H1 (cell line): Measurements from ENCODE around the gene TIAM2. TPM values are rescaled to one million over a fixed set of nuclear protein-coding genes. Genes with fewer than 3 reads are reported as not detected.
A peak's percentile ranks its signal among the peaks of the same experiment; 100 is the strongest.

Source experiments
- CTCF ChIA-PET: fragments of 300-600 bp; sonication (Branson Sonifier 250); formaldehyde crosslinking; loops from one replicate; lab custom pipeline; 2021; ENCODE audit not compliant: partially characterized antibody; lab: Charles Lee
- POLR2A ChIA-PET: fragments of 300-600 bp; sonication (Branson Sonifier 250); formaldehyde crosslinking; loops from one replicate; lab custom pipeline; 2021; ENCODE audit warnings: inconsistent platforms; ENCODE audit not compliant: partially characterized antibody; lab: Charles Lee
- DNase-seq, 2 experiments: peaks; one replicate each; pipeline versions ENCODE4 v3.0.0 to v3.0.0-alpha.2; 2010 to 2022; ENCODE audit warnings: low spot score in 2 of 2, low read depth in 1 of 2, mixed read lengths in 1 of 2
- FAIRE-seq: peaks from 2 replicates; lab custom pipeline; 2011; peaks lifted over from hg19 to GRCh38; lab: Jason Lieb, UNC
- H2AFZ ChIP-seq: 2 replicates; pipeline ENCODE4 v1.8.1; 2012; ENCODE audit warnings: low read length, inconsistent platforms
- H2AK5ac ChIP-seq: 2 replicates; pipeline ENCODE4 v1.6.1; 2013; ENCODE audit warnings: low read depth, low read length
- H2BK120ac ChIP-seq: replicated peaks from 2 replicates; pipeline ENCODE3; 2013; ENCODE audit warnings: low read depth, low read length, inconsistent platforms
- H2BK12ac ChIP-seq: 2 replicates; pipeline ENCODE4 v1.6.1; 2013; ENCODE audit warnings: low read depth, low read length
- H2BK15ac ChIP-seq: 2 replicates; pipeline ENCODE4 v1.6.1; 2013; ENCODE audit warnings: low read length
- H2BK20ac ChIP-seq: 2 replicates; pipeline ENCODE4 v1.6.1; 2013; ENCODE audit warnings: low read length
- H2BK5ac ChIP-seq: 2 replicates; pipeline ENCODE4 v1.6.1; 2013; ENCODE audit warnings: low read depth, low read length
- H3K14ac ChIP-seq: 2 replicates; pipeline ENCODE4 v1.6.1; 2013; ENCODE audit warnings: inconsistent platforms; ENCODE audit not compliant: insufficient read length
- H3K18ac ChIP-seq: 2 replicates; pipeline ENCODE4 v1.6.1; 2013; ENCODE audit warnings: low read length; ENCODE audit errors: extremely low read depth
- H3K23ac ChIP-seq: 2 replicates; pipeline ENCODE4 v1.6.1; 2013; ENCODE audit warnings: inconsistent platforms; ENCODE audit not compliant: insufficient read length
- H3K23me2 ChIP-seq: 2 replicates; pipeline ENCODE4 v1.6.1; 2013; ENCODE audit warnings: low read depth, low read length
- H3K27ac ChIP-seq: 2 replicates; pipeline ENCODE4 v1.6.1; 2011; ENCODE audit warnings: low read depth, low read length, inconsistent platforms
- H3K27me3 ChIP-seq, 4 experiments: replicated peaks in 1 of 4; 1 replicate in 1 of 4; 2 replicates in 3 of 4; pipeline versions ENCODE4 v1.6.1 to v1.8.1; 2011 to 2013; ENCODE audit warnings: low read length in 3 of 4, mild to moderate bottlenecking in 3 of 4, inconsistent platforms in 2 of 4, mixed read lengths in 2 of 4, moderate library complexity in 1 of 4; ENCODE audit not compliant: control insufficient read depth in 3 of 4, insufficient read depth in 3 of 4; ENCODE audit errors: extremely low read depth in 1 of 4
- H3K36me3 ChIP-seq, 4 experiments: 2 replicates each; pipeline versions ENCODE4 v1.6.1 to v1.8.1; 2011 to 2013; ENCODE audit warnings: mild to moderate bottlenecking in 4 of 4, low read length in 3 of 4, moderate library complexity in 2 of 4, control low read depth in 1 of 4, inconsistent platforms in 1 of 4; ENCODE audit not compliant: insufficient read depth in 4 of 4, control insufficient read depth in 2 of 4
- H3K4ac ChIP-seq: replicated peaks from 2 replicates; pipeline ENCODE3; 2013; ENCODE audit warnings: low read length, low read depth, mixed read lengths, inconsistent platforms; ENCODE audit not compliant: insufficient read length
- H3K4me1 ChIP-seq, 4 experiments: replicated peaks in 1 of 4; 1 replicate in 1 of 4; 2 replicates in 3 of 4; pipeline versions ENCODE4 v1.6.1 to v1.8.1; 2011 to 2013; ENCODE audit warnings: low read length in 3 of 4, inconsistent platforms in 2 of 4, mixed read lengths in 1 of 4; ENCODE audit not compliant: insufficient read depth in 4 of 4, control insufficient read depth in 3 of 4
- H3K4me2 ChIP-seq, 2 experiments: 2 replicates each; pipeline versions ENCODE4 v1.6.1 to v1.8.1; 2011 to 2013; ENCODE audit warnings: low read depth in 2 of 2, low read length in 2 of 2, control low read depth in 1 of 2, inconsistent platforms in 1 of 2, mild to moderate bottlenecking in 1 of 2; ENCODE audit not compliant: insufficient read depth in 1 of 2
- H3K4me3 ChIP-seq, 4 experiments: fragments of 200-600, 300-600 bp in 1 of 4; sonication (generic), shearing (Covaris generic), sonication (Bioruptor Twin) in 1 of 4; 2 replicates each; pipeline versions ENCODE4 v1.5.1 to v1.8.1; 2011 to 2016; ENCODE audit warnings: low read length in 4 of 4, low read depth in 3 of 4, control low read depth in 2 of 4, inconsistent platforms in 2 of 4, mild to moderate bottlenecking in 2 of 4, mixed read lengths in 1 of 4, moderate library complexity in 1 of 4; ENCODE audit not compliant: insufficient read depth in 2 of 4; ENCODE audit errors: extremely low read depth in 1 of 4
- H3K56ac ChIP-seq: replicated peaks from 2 replicates; pipeline ENCODE3; 2013; ENCODE audit warnings: low read depth, mild to moderate bottlenecking, mixed read lengths, low read length, inconsistent platforms; ENCODE audit not compliant: insufficient read length
- H3K79me1 ChIP-seq: 2 replicates; pipeline ENCODE4 v1.6.1; 2013; ENCODE audit warnings: low read depth, low read length, control low read depth
- H3K79me2 ChIP-seq, 2 experiments: 2 replicates each; pipeline versions ENCODE4 v1.6.1 to v1.8.1; 2012 to 2013; ENCODE audit warnings: low read length in 2 of 2, mild to moderate bottlenecking in 2 of 2, inconsistent platforms in 1 of 2; ENCODE audit not compliant: insufficient read depth in 2 of 2, control insufficient read depth in 1 of 2
- H3K9ac ChIP-seq, 4 experiments: replicated peaks in 1 of 4; 1 replicate in 1 of 4; 2 replicates in 3 of 4; pipeline versions ENCODE4 v1.6.1 to v1.8.1; 2011 to 2013; ENCODE audit warnings: low read depth in 3 of 4, low read length in 3 of 4, control low read depth in 2 of 4, mild to moderate bottlenecking in 2 of 4, moderate library complexity in 2 of 4, inconsistent platforms in 1 of 4; ENCODE audit errors: extremely low read depth in 1 of 4
- H3K9me3 ChIP-seq, 2 experiments: 2 replicates each; pipeline versions ENCODE4 v1.6.1 to v1.8.1; 2012 to 2013; ENCODE audit warnings: mild to moderate bottlenecking in 2 of 2, moderate library complexity in 2 of 2, control low read depth in 1 of 2, inconsistent platforms in 1 of 2, low read depth in 1 of 2, low read length in 1 of 2, mixed read lengths in 1 of 2; ENCODE audit not compliant: insufficient read depth in 2 of 2
- H4K20me1 ChIP-seq, 2 experiments: replicated peaks in 1 of 2; 2 replicates each; pipeline versions ENCODE3 to v1.8.1; 2011 to 2013; ENCODE audit warnings: inconsistent platforms in 2 of 2, low read length in 2 of 2, mild to moderate bottlenecking in 1 of 2; ENCODE audit not compliant: insufficient read depth in 2 of 2, control insufficient read depth in 1 of 2
- H4K5ac ChIP-seq: 2 replicates; pipeline ENCODE4 v1.6.1; 2013; ENCODE audit warnings: low read length, low read depth, mixed read lengths, inconsistent platforms; ENCODE audit not compliant: insufficient read length
- H4K8ac ChIP-seq: 2 replicates; pipeline ENCODE4 v1.8.0; 2013; ENCODE audit warnings: mild to moderate bottlenecking, moderate library complexity, low read length, inconsistent platforms; ENCODE audit not compliant: insufficient read depth; ENCODE audit errors: extremely low read depth
- H4K91ac ChIP-seq: replicated peaks from 2 replicates; pipeline ENCODE3; 2013; ENCODE audit warnings: low read length, mixed read lengths, inconsistent platforms; ENCODE audit not compliant: insufficient read length
- CHD2 ChIP-seq: IDR thresholded peaks from 2 replicates; pipeline ENCODE4 v1.6.1; 2012; ENCODE audit warnings: low read length, improper control_type of control experiment
- GTF2F1 ChIP-seq: IDR thresholded peaks from 2 replicates; pipeline ENCODE4 v1.6.1; 2012; ENCODE audit warnings: low read depth, low read length, improper control_type of control experiment, borderline replicate concordance
- HDAC2 ChIP-seq, 2 experiments: fragments of 300-600 bp in 1 of 2; sonication (generic) in 1 of 2; IDR thresholded peaks; 2 replicates each; pipeline ENCODE4 v1.6.1; 2011 to 2012; ENCODE audit warnings: low read depth in 2 of 2, low read length in 2 of 2, mild to moderate bottlenecking in 2 of 2, moderate library complexity in 2 of 2, borderline replicate concordance in 1 of 2, inconsistent platforms in 1 of 2
- KDM4A ChIP-seq: IDR thresholded peaks from one replicate; pipeline ENCODE4 v1.7.1; 2012; ENCODE audit warnings: low read depth, mild to moderate bottlenecking, moderate library complexity, low read length, inconsistent platforms; ENCODE audit not compliant: severe bottlenecking
- POLR2AphosphoS5 ChIP-seq: IDR thresholded peaks from 2 replicates; pipeline ENCODE4 v1.6.1; 2011; ENCODE audit warnings: low read depth, low read length
- RAD21 ChIP-seq, 2 experiments: IDR thresholded peaks in 1 of 2; conservative IDR thresholded peaks in 1 of 2; 2 replicates each; pipeline ENCODE4 v1.6.1; 2011; ENCODE audit warnings: low read depth in 2 of 2, low read length in 2 of 2, improper control_type of control experiment in 1 of 2, inconsistent platforms in 1 of 2, mild to moderate bottlenecking in 1 of 2, moderate library complexity in 1 of 2
- TCF12 ChIP-seq: IDR thresholded peaks from 2 replicates; pipeline ENCODE4 v1.6.1; 2011; ENCODE audit warnings: low read depth, mild to moderate bottlenecking, low read length
- whole genome bisulfite sequencing, 2 experiments: shearing (Covaris generic) in 1 of 2; methylation state at CpG; one replicate each; pipeline versions ENCODE4 v1.1.6 to v1.1.7; 2013 to 2015; ENCODE audit warnings: low lambda C conversion rate in 2 of 2, mixed read lengths in 2 of 2, inconsistent platforms in 1 of 2, low coverage in 1 of 2, missing lambda C conversion rate in 1 of 2; ENCODE audit not compliant: insufficient replicate concordance in 2 of 2, insufficient coverage in 1 of 2, insufficient read length in 1 of 2; ENCODE audit errors: extremely low coverage in 1 of 2, missing lambda C conversion rate in 1 of 2; 5-methylcytosine and 5-hydroxymethylcytosine counted together
- long read RNA-seq, 2 experiments: library from RNA in 1 of 2; library from capped mRNA in 1 of 2; stranded (forward); transcript quantifications; one replicate each; pipeline ENCODE4 v2.0.0, GENCODE V29; 2021; ENCODE audit warnings: inconsistent platforms in 1 of 2
- polyA minus RNA-seq, 3 experiments: library from RNA; depleted of rRNA, polyadenylated mRNA; stranded (reverse); fragments of >200 nt; gene quantifications; 1 replicate in 2 of 3; 2 replicates in 1 of 3; pipeline ENCODE4 v1.2.3, GENCODE V29; 2011
- polyA plus RNA-seq, 7 experiments: library from polyadenylated mRNA; depleted of rRNA in 3 of 7; stranded (reverse) in 5 of 7; unstranded in 2 of 7; fragments of >200 nt in 5 of 7; fragments of 200-250 nt in 2 of 7; gene quantifications; 1 replicate in 5 of 7; 2 replicates in 1 of 7; 4 replicates in 1 of 7; pipeline versions ENCODE4 v1.2.1 to v1.2.3, GENCODE V29; 2011 to 2013; ENCODE audit warnings: missing spikeins in 2 of 7, mixed read lengths in 2 of 7
- total RNA-seq: library from RNA; stranded (reverse); fragmentation: NEBNext Ultra II Directional; extraction: Animal tissue kit (Norgen Biotek cat#: 25700); gene quantifications from 2 replicates; pipeline ENCODE4 v1.2.1, GENCODE V29; 2021

TIAM2 gene
- total RNA-seq = 22.2 and 23.9 TPM in 2 replicates
- polyA plus RNA-seq (2011; rRNA removed) = 7.4 and 13.8 TPM in 2 replicates
- 10.4 TPM for polyA plus RNA-seq (2011; cell fraction: cytosol; rRNA removed)
- polyA plus RNA-seq (2011; cell fraction: nucleus; rRNA removed) = 27.4 TPM
- 10.0 to 18.2 TPM (median 12.7 TPM) in 4 replicates for polyA plus RNA-seq (2012, experiment 1 of 2)
- polyA plus RNA-seq (2012, experiment 2 of 2) = 1.7 TPM
- polyA plus RNA-seq (2013, experiment 1 of 2) = 15.1 TPM
- polyA plus RNA-seq (2013, experiment 2 of 2) = 12.6 TPM
- polyA minus RNA-seq (2011; rRNA and poly(A)+ RNA removed) = 43.9 and 47.9 TPM in 2 replicates
- 16.0 TPM for polyA minus RNA-seq (2011; cell fraction: cytosol; rRNA and poly(A)+ RNA removed)
- 79.3 TPM for polyA minus RNA-seq (2011; cell fraction: nucleus; rRNA and poly(A)+ RNA removed)
- long read RNA-seq, experiment 1, partial matches to known transcripts = 1 of 18 reads
- long read RNA-seq, experiment 1, other reads (novel, unspliced or antisense) = 17 of 18 reads
- long read RNA-seq, experiment 2, partial matches to known transcripts = 0 of 2 reads
- long read RNA-seq, experiment 2, other reads (novel, unspliced or antisense) = 1 of 2 reads

DNA sequence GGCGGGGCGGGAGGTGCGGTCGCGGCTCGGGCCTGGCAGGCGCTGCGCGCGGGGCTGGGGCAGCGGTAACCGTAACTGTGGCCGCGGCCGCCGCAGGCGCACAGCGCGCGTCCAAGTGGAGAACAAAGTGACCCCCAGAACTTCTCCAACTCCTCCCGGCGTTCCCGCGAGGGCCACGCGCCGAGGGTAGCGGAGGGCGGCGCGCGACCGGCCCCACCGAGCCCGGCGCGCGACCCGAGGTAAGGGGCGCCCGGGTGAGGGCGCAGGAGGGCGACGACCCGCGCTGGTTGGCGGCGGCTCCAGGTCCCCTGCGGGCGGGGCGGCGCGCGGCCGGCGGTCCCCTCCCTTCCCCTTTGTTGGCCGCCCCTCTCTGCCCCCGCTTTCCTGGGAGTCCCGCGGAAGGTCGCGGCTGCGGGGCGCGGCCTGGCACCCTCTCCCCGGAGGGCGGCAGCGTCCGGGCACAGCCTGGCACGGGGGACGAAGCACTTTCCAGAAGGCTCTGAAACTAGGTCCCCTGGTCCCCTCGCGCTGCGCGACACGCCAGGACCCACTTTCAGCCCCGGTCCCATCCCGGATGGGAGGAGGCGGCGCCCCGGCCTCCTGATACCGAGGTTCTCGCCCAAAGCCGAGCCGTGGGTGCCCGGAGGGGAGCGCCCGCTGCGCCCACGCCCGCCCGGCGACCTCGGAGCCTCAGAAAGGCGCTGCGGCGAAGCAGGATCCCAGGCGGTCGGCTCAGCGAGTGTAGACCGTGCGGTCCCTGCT lies at the start of gene TIAM2:
Gene TIAM2, plus strand, starts transcription at position 62 of the 762 bp plus-strand sequence. CDS start 133,909 bp downstream, outside the sequence.
- Histone ChIP-seq H3K79me2 (peaks cover 0 to 4% of the 10 kb centered on the region in 2 experiments; a peak in 1 of 4 replicates), H4K8ac (peak within 1 kb of the TSS; percentile 90; the same call in 1 of the 2 replicates), H3K36me3 (no peaks in the 10 kb centered on the region), H3K27me3 (peaks cover 0 to 2% (median under 1%) of the 10 kb centered on the region in 4 experiments; a peak in 2 of 7 replicates), H3K18ac (peak within 1 kb of the TSS; percentile 78), H3K56ac (peak within 1 kb of the TSS; percentile 37), H3K4me1 (peaks cover 0 to 3% (median 0%) of the 10 kb centered on the region in 4 experiments), H3K4me3 (peak within 1 kb of the TSS; percentile 60 to 90 (median 80)), H3K9ac (peak within 1 kb of the TSS; percentile 29 to 71 (median 70); a peak in 6 of 7 replicates), H3K4ac (no peak within 1 kb of the TSS), H2BK5ac (peak within 1 kb of the TSS; percentile 81; the same call in 1 of the 2 replicates), H4K5ac (peak within 1 kb of the TSS; percentile 93), H3K14ac (no peak within 1 kb of the TSS), H2AFZ (peak within 1 kb of the TSS; percentile 25; the same call in 1 of the 2 replicates), H3K23ac (no peak within 1 kb of the TSS), H3K4me2 (peak within 1 kb of the TSS; percentile 56 to 89), H3K9me3 (no peaks in the 10 kb centered on the region), H2BK15ac (no peak within 1 kb of the TSS), H4K91ac (peak within 1 kb of the TSS; percentile 80), H2BK12ac (0 out of 2 replicates have a peak within 1 kb of the TSS, but pooled peaks have one; percentile 70), H3K79me1 (0 out of 2 replicates have a peak, but pooled peaks cover 3% of the 10 kb centered on the region), H2BK20ac (no peak within 1 kb of the TSS), H3K27ac (peak within 1 kb of the TSS; percentile 27; the same call in 1 of the 2 replicates), H2BK120ac (no peak within 1 kb of the TSS), H4K20me1 (peaks cover 4 to 7% of the 10 kb centered on the region in 2 experiments), H3K23me2 (peaks cover 8% of the 10 kb centered on the region; the same call in 1 of the 2 replicates), H2AK5ac (no peak within 1 kb of the TSS)
- WGBS, 2 experiments = 1% methylated on average over 40 of the region's 102 CpGs; no CpG with 5 or more reads in 1 of the 2 experiments
- FAIRE-seq (no peak), DNase-seq (peak in 1 of 2 experiments; percentile 85)
- ChIA-PET POLR2A (interaction anchor here (1.0 to 1.6 kb wide), 2 partner anchors 10 to 64 kb away, joined by 3 read pairs; no protein-coding TSS in a partner anchor), CTCF (interaction anchor here (1.1 to 1.7 kb wide), 2 partner anchors 62 to 68 kb away, joined by 5 to 8 read pairs; no protein-coding TSS in a partner anchor)
- TF ChIP-seq HDAC2 (IDR thresholded peaks at IDR 0.05; ENCODE audit: borderline replicate concordance in 1 of 2, low read depth in 2 of 2, low read length in 2 of 2) (no peak), GTF2F1 (no peak), TCF12 (no peak), CHD2 (no peak), RAD21 (IDR thresholded peaks at IDR 0.05 in 1 of 2, conservative IDR thresholded peaks at IDR 0.05 in 1 of 2; ENCODE audit: low read depth in 2 of 2, low read length in 2 of 2) (peak in 1 of 2 experiments; percentile 22; a peak in 1 of 4 replicates), KDM4A (peak; percentile 92), POLR2AphosphoS5 (0 out of 2 replicates have a peak, but pooled peaks have one; percentile 42)
